CD4-positive, alpha-beta T cell (primary cell): Measurements from ENCODE around the gene KRTAP5-2. TPM values are rescaled to one million over a fixed set of nuclear protein-coding genes. Genes with fewer than 3 reads are reported as not detected.
"Not testable (repeated sequence)": the region's sequence is repeated elsewhere in the genome, so short reads cannot be mapped to it uniquely, and the experiment has no call there.

Experiments used
- ATAC-seq: fragments of 200-7000 bp; cut with Tn5 transposase; one replicate; pipeline ENCODE4 v1.10.0; 2022; ENCODE audit warnings: mild to moderate bottlenecking; ENCODE audit not compliant: poor library complexity
- CTCF ChIA-PET: fragments of 350-600 bp; sonication (Branson Sonifier 250); formaldehyde crosslinking; loops from one replicate; lab custom pipeline; 2021; ENCODE audit warnings: antibody characterized with exemption, inconsistent platforms; lab: Charles Lee
- POLR2A ChIA-PET: fragments of 350-600 bp; sonication (Branson Sonifier 250); formaldehyde crosslinking; loops from one replicate; lab custom pipeline; 2021; ENCODE audit warnings: antibody characterized with exemption, inconsistent platforms; lab: Charles Lee
- DNase-seq, 14 experiments: peaks; one replicate each; pipeline ENCODE4 v3.0.0-alpha.2; 2013 to 2020; ENCODE audit warnings: mixed read lengths in 2 of 14
- H3K27ac ChIP-seq, 2 donors: one replicate each; pipeline versions ENCODE4 v1.5.1 to v1.7.0; 2013; ENCODE audit warnings: low read length in 2 of 2, low read depth in 1 of 2, mild to moderate bottlenecking in 1 of 2
- H3K27me3 ChIP-seq, 2 experiments: 1 replicate in 1 of 2; 2 replicates in 1 of 2; pipeline versions ENCODE4 v1.6.1 to v1.7.0; 2013; ENCODE audit warnings: low read length in 2 of 2, control low read depth in 1 of 2, mild to moderate bottlenecking in 1 of 2, moderate library complexity in 1 of 2; ENCODE audit not compliant: insufficient read depth in 2 of 2, control insufficient read depth in 1 of 2
- H3K36me3 ChIP-seq: one replicate; pipeline ENCODE4 v1.6.1; 2013; ENCODE audit warnings: low read length, control low read depth; ENCODE audit not compliant: insufficient read depth
- H3K4me1 ChIP-seq: one replicate; pipeline ENCODE4 v1.6.1; 2013; ENCODE audit warnings: low read length, control low read depth; ENCODE audit not compliant: insufficient read depth
- H3K4me3 ChIP-seq: one replicate; pipeline ENCODE4 v1.5.1; 2013; ENCODE audit warnings: mild to moderate bottlenecking, low read length, moderate library complexity
- H3K9me3 ChIP-seq, 2 experiments: 1 replicate in 1 of 2; 2 replicates in 1 of 2; pipeline versions ENCODE4 v1.6.1 to v1.7.0; 2013; ENCODE audit warnings: low read length in 2 of 2, mild to moderate bottlenecking in 2 of 2, control low read depth in 1 of 2, moderate library complexity in 1 of 2; ENCODE audit not compliant: control insufficient read depth in 1 of 2, insufficient read depth in 1 of 2
- H3K27ac Mint-ChIP-seq: one replicate; pipeline ENCODE4 v1.8.0; 2020; ENCODE audit warnings: mixed read lengths
- H3K27me3 Mint-ChIP-seq: one replicate; pipeline ENCODE4 v1.8.0; 2021; ENCODE audit warnings: mixed read lengths
- H3K36me3 Mint-ChIP-seq: one replicate; pipeline ENCODE4 v1.8.0; 2021; ENCODE audit warnings: low read depth, mixed read lengths
- H3K4me1 Mint-ChIP-seq: one replicate; pipeline ENCODE4 v1.8.0; 2021; ENCODE audit warnings: low read depth, mixed read lengths
- H3K4me3 Mint-ChIP-seq: one replicate; pipeline ENCODE4 v1.8.0; 2020; ENCODE audit warnings: mild to moderate bottlenecking, mixed read lengths
- H3K9me3 Mint-ChIP-seq: one replicate; pipeline ENCODE4 v1.8.0; 2020; ENCODE audit warnings: mixed read lengths
- intact Hi-C, 2 experiments: fragments of 100-400 bp; cut with DNase I in 1 of 2; cut with micrococcal nuclease in 1 of 2; formaldehyde crosslinking; loops; one replicate each; pipeline versions ENCODE4 v1.15.1 to v1.9.0; 2023 to 2025; cut with DNase I, micrococcal nuclease
- total RNA-seq, 174 experiments: library from RNA in 2 of 174; stranded (reverse) in 2 of 174; gene quantifications; one replicate each; pipeline ENCODE4 v1.2.3 and lab custom pipeline; 2021 to 2026
- TF ChIP-seq, protein P1 (sequence below): fragments of 200-600 bp; IDR thresholded peaks from one replicate; pipeline ENCODE4 v1.8.0; 2022; ENCODE audit warnings: antibody characterized with exemption, mild to moderate bottlenecking

KRTAP5-2 gene
- total RNA-seq, 2 experiments from 2014 or later: not detected

DNA sequence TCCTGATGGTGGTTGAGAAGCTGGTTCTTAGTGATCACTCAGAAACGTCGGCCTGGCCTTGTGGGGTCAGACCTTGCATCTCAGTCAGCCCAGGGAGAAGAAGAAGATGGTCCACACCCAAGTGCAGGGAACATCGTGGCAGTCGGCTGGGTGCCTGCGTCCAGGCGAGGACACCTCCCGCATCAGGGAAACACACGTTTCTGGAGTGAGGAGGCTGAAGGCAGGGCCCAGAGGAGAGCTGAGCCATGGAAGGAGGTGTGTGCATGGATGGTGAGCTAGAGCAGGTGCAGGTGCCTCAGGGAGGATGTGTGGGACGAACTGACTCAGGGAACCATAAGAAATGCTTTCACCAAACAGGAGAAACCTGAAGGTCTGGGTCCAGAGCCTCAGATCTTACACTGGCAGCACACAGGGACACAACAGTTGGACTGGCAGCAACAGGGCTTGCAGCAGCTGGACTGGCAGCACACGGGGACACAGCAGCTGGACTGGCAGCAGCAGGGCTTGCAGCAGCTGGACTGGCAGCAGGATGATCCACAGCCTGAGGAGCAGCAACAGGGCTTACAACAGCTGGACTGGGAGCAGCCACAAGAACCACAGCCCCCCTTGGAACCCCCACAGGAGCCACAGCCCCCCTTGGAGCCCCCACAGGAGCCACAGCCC lies 632 bp downstream of the KRTAP5-2 start:
- H3K4me1 Mint-ChIP-seq: peaks cover 13% of the 10 kb centered on the region
- no peaks in the 10 kb centered on the region for H3K36me3 Mint-ChIP-seq
- DNase-seq (no peak), ATAC-seq (no peak)
- H3K27me3 Mint-ChIP-seq: peaks cover 64% of the 10 kb centered on the region
- H3K9me3 Mint-ChIP-seq: no peaks in the 10 kb centered on the region
- Histone ChIP-seq H3K27me3 (peaks cover 4 to 10% of the 10 kb centered on the region in 2 experiments), H3K4me3 (no peak overlapping the region), H3K36me3 (no peaks in the 10 kb centered on the region), H3K4me1 (peaks cover 7% of the 10 kb centered on the region), H3K9me3 (no peaks in the 10 kb centered on the region), H3K27ac (no peak overlapping the region)
- no peak overlapping the region for H3K27ac Mint-ChIP-seq
- no peak overlapping the region for H3K4me3 Mint-ChIP-seq
- TF ChIP-seq, protein P1, sequence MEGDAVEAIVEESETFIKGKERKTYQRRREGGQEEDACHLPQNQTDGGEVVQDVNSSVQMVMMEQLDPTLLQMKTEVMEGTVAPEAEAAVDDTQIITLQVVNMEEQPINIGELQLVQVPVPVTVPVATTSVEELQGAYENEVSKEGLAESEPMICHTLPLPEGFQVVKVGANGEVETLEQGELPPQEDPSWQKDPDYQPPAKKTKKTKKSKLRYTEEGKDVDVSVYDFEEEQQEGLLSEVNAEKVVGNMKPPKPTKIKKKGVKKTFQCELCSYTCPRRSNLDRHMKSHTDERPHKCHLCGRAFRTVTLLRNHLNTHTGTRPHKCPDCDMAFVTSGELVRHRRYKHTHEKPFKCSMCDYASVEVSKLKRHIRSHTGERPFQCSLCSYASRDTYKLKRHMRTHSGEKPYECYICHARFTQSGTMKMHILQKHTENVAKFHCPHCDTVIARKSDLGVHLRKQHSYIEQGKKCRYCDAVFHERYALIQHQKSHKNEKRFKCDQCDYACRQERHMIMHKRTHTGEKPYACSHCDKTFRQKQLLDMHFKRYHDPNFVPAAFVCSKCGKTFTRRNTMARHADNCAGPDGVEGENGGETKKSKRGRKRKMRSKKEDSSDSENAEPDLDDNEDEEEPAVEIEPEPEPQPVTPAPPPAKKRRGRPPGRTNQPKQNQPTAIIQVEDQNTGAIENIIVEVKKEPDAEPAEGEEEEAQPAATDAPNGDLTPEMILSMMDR: no peak
- intact Hi-C loops: no loop called here
- POLR2A ChIA-PET: interaction anchor here (0.6 to 1.2 kb wide), 3 partner anchors 8 to 961 kb away, joined by 3 read pairs; no protein-coding TSS in a partner anchor
- CTCF ChIA-PET: no interaction called here

DNA sequence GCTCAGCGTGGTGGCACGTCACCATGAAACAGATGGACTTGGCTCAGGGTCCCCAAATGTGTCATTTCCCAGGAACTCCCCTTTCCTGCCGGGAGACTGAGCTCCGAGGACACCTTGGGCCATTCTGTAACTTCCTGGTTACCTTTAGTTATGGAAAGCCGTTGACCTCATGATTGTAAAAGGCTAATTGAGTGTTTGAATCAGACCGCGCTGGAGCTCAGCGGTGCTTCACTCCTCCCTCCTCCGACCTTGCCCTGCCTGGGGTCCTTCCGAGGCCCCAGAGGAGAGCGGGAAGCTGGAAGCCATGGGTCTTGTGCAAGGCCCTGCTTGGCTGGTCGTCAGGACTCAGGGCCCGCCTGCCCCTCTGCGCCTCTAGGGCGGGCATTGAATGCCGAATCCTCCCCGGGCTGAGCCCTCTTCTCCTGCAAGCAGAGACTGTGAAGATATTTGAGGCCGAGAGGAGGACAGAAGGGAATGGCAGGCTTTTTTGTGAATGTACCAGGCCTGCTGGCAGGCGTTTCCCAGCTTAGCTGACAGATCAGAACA lies 1.4 kb downstream of the KRTAP5-2 start:
- DNase-seq, H3K4me3 Mint-ChIP-seq, H3K9me3 ChIP-seq, H3K27ac ChIP-seq, H3K27ac Mint-ChIP-seq, ATAC-seq, H3K4me1 ChIP-seq, H3K36me3 Mint-ChIP-seq, POLR2A ChIA-PET, intact Hi-C loops, CTCF ChIA-PET, H3K36me3 ChIP-seq, H3K4me3 ChIP-seq, H3K9me3 Mint-ChIP-seq: not testable (repeated sequence)
- H3K27me3 Mint-ChIP-seq: peaks cover 60% of the 10 kb centered on the region
- H3K4me1 Mint-ChIP-seq: peaks cover 13% of the 10 kb centered on the region
- H3K27me3 ChIP-seq: peaks cover 4 to 12% of the 10 kb centered on the region in 2 experiments

DNA sequence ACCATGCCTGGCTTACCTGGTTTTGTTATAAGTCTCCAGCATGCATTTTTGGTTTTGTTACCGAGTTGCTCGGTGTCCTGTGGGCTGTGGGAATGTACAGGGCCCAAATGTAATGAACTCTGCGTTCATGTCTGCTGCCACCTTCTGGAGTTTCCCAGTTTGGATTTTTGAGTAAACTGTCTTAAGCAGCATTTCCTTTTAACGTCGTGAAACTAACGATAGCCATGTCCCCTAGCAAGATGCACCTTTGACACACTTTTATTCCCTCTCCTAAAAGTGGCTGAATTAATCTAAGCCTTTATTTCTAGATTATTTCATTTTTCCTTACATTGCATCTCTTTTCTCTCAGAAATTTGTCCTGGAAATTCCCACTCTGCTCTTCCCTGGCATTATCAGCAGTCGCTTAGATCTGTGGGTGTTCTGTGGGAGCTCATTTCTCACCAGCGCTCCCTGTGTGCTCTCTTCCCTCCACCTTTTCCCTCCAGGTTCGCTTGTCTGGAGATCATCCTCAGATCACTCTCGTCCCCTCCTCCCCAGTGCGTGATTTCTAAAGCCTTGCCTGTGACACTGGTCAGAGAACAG lies 2.0 kb downstream of the KRTAP5-2 start:
- POLR2A ChIA-PET, H3K9me3 Mint-ChIP-seq: not testable (repeated sequence)

DNA sequence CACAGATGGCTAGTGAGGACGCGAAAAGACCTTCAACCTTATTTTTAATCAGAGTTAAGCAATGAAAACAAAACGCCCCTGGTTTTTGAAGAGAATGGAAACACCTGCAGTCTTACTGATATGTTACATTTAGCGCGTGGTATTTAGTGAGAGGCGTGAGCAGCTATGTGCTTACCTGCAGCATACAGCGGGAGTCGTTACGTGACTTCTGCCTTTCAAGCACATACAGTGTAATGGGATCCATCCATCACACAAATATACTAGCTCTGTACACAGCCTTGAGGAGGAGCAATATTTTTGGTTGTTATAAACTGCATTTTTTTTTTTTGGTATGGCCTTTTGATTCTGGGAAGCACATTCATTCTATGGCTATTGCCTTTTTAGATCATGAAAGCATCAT lies 5.5 kb downstream of the KRTAP5-2 start:
- H3K27ac ChIP-seq: no peak overlapping the region
- peaks cover 39% of the 10 kb centered on the region for H3K27me3 Mint-ChIP-seq
- DNase-seq (no peak), ATAC-seq (no peak)
- ChIA-PET CTCF (no interaction called here), POLR2A (no interaction called here)
- TF ChIP-seq, protein P1: no peak
- H3K4me3 ChIP-seq: no peak overlapping the region
- H3K9me3 ChIP-seq: peaks cover 0 to 9% of the 10 kb centered on the region in 2 experiments
- no peak overlapping the region for H3K4me3 Mint-ChIP-seq
- H3K4me1 Mint-ChIP-seq: peaks cover 31% of the 10 kb centered on the region
- intact Hi-C loops: no loop called here
- H3K9me3 Mint-ChIP-seq: no peaks in the 10 kb centered on the region
- peaks cover 34% of the 10 kb centered on the region for H3K4me1 ChIP-seq
- H3K27ac Mint-ChIP-seq: no peak overlapping the region
- no peaks in the 10 kb centered on the region for H3K36me3 ChIP-seq
- peaks cover 5% of the 10 kb centered on the region for H3K36me3 Mint-ChIP-seq
- peaks cover 0 to 2% of the 10 kb centered on the region in 2 experiments for H3K27me3 ChIP-seq

More for the DNA sequence above, 2.0 kb downstream of the KRTAP5-2 start:
- H3K27me3 ChIP-seq: peaks cover 4 to 12% of the 10 kb centered on the region in 2 experiments
- peaks cover 57% of the 10 kb centered on the region for H3K27me3 Mint-ChIP-seq
- ATAC-seq, DNase-seq, H3K4me3 Mint-ChIP-seq, H3K36me3 Mint-ChIP-seq, H3K27ac ChIP-seq, H3K36me3 ChIP-seq, H3K4me1 ChIP-seq, H3K4me3 ChIP-seq, H3K27ac Mint-ChIP-seq, H3K9me3 ChIP-seq: not testable (repeated sequence)
- intact Hi-C loops: loop anchor here in 1 of 2 experiments (2.0 kb wide), 1 partner anchor 33 kb away; the partner anchor contains the start of gene KRTAP5-5
- CTCF ChIA-PET: interaction anchor here (1.4 kb wide), 1 partner anchor 22 kb away, joined by 9 read pairs; no protein-coding TSS in a partner anchor
- H3K4me1 Mint-ChIP-seq: peaks cover 13% of the 10 kb centered on the region
